Chondrocyte (in vitro differentiated cells): Measurements from ENCODE around the gene PCTP. TPM values are rescaled to one million over a fixed set of nuclear protein-coding genes. Genes with fewer than 3 reads are reported as not detected.

Experiments
- DNase-seq: peaks from one replicate; pipeline ENCODE4 v3.0.0; 2021; ENCODE audit warnings: mixed read lengths, low spot score
- H3K27ac Mint-ChIP-seq: one replicate; pipeline ENCODE4 v1.8.0; 2021; ENCODE audit warnings: mild to moderate bottlenecking, moderate library complexity, mixed read lengths; ENCODE audit not compliant: unreplicated experiment
- H3K27me3 Mint-ChIP-seq: 2 replicates; pipeline ENCODE4 v1.8.0; 2021; ENCODE audit warnings: low read depth, mixed read lengths
- H3K36me3 Mint-ChIP-seq: 2 replicates; pipeline ENCODE4 v1.8.0; 2021; ENCODE audit warnings: low read depth, mixed read lengths
- H3K4me1 Mint-ChIP-seq: 2 replicates; pipeline ENCODE4 v1.8.0; 2021; ENCODE audit warnings: low read depth, mild to moderate bottlenecking, mixed read lengths
- H3K4me3 Mint-ChIP-seq: one replicate; pipeline ENCODE4 v1.8.0; 2021; ENCODE audit warnings: mild to moderate bottlenecking, moderate library complexity, mixed read lengths; ENCODE audit not compliant: unreplicated experiment
- H3K9me3 Mint-ChIP-seq: 2 replicates; pipeline ENCODE4 v1.8.0; 2021; ENCODE audit warnings: low read depth, mixed read lengths
- CTCF ChIP-seq: fragments of 200-600 bp; sonication (generic); IDR thresholded peaks from 2 replicates; pipeline ENCODE4 v1.5.0; 2021; ENCODE audit warnings: antibody characterized with exemption, mild to moderate bottlenecking, moderate library complexity
- total RNA-seq: library from RNA; stranded (reverse); gene quantifications from 3 replicates; pipeline ENCODE4 v1.2.1, GENCODE V29; 2021

The PCTP gene
- total RNA-seq, 1 donor from 2014 or later: 8.8 TPM

GRCh38 chr17:55740511-55741355 lies 10.1 kb upstream of the PCTP start:
- peaks cover 2% of the 10 kb centered on the region for H3K27me3 Mint-ChIP-seq
- no peaks in the 10 kb centered on the region for H3K4me1 Mint-ChIP-seq
- H3K27ac Mint-ChIP-seq: no peak overlapping the region
- no peak for DNase-seq
- no peak overlapping the region for H3K4me3 Mint-ChIP-seq
- H3K36me3 Mint-ChIP-seq: no peaks in the 10 kb centered on the region
- TF ChIP-seq CTCF: no peak
- H3K9me3 Mint-ChIP-seq: no peaks in the 10 kb centered on the region

GRCh38 chr17:55741356-55741700 lies 9.5 kb upstream of the PCTP start:
- Mint-ChIP-seq H3K36me3 (no peaks in the 10 kb centered on the region), H3K4me3 (no peak overlapping the region), H3K4me1 (no peaks in the 10 kb centered on the region), H3K27ac (no peak overlapping the region), H3K27me3 (peaks cover 2% of the 10 kb centered on the region), H3K9me3 (no peaks in the 10 kb centered on the region)
- TF ChIP-seq CTCF: no peak
- DNase-seq: no peak

- DNase-seq: no peak
- no peak overlapping the region for H3K4me3 Mint-ChIP-seq
- H3K4me1 Mint-ChIP-seq: no peaks in the 10 kb centered on the region
- peaks cover 2% of the 10 kb centered on the region for H3K27me3 Mint-ChIP-seq
- TF ChIP-seq CTCF: no peak
- no peaks in the 10 kb centered on the region for H3K9me3 Mint-ChIP-seq
- peaks cover 1% of the 10 kb centered on the region for H3K36me3 Mint-ChIP-seq
- H3K27ac Mint-ChIP-seq: no peak overlapping the region
Measured at GRCh38 chr17:55742272-55743102, 8.4 kb upstream of the PCTP start.

GRCh38 chr17:55743103-55743679 lies 7.7 kb upstream of the PCTP start:
- Mint-ChIP-seq H3K36me3 (peaks cover 1% of the 10 kb centered on the region), H3K4me1 (no peaks in the 10 kb centered on the region), H3K27me3 (peaks cover 2% of the 10 kb centered on the region), H3K27ac (no peak overlapping the region), H3K4me3 (no peak overlapping the region), H3K9me3 (no peaks in the 10 kb centered on the region)
- no peak for DNase-seq
- TF ChIP-seq CTCF: no peak

GRCh38 chr17:55745258-55745657 lies 5.6 kb upstream of the PCTP start:
- Mint-ChIP-seq H3K27me3 (peaks cover 2% of the 10 kb centered on the region), H3K27ac (no peak overlapping the region), H3K9me3 (no peaks in the 10 kb centered on the region), H3K4me1 (no peaks in the 10 kb centered on the region), H3K4me3 (no peak overlapping the region), H3K36me3 (peaks cover 1% of the 10 kb centered on the region)
- DNase-seq: no peak
- no peak for TF ChIP-seq CTCF
